B cell (primary cell): ENCODE measurements around the gene CELF4. TPM values are rescaled to one million over a fixed set of nuclear protein-coding genes. Genes with fewer than 3 reads are reported as not detected.

Source experiments
- ATAC-seq: fragments of 200-7000 bp; cut with Tn5 transposase; one replicate; pipeline ENCODE4 v1.10.0; 2021; ENCODE audit warnings: low read depth, mild to moderate bottlenecking, moderate number of reproducible peaks, moderate library complexity
- CTCF ChIA-PET: fragments of 350-600 bp; sonication (Branson Sonifier 250); formaldehyde crosslinking; loops from one replicate; lab custom pipeline; 2021; ENCODE audit warnings: antibody characterized with exemption, inconsistent platforms; lab: Charles Lee
- POLR2A ChIA-PET: fragments of 350-600 bp; sonication (Branson Sonifier 250); formaldehyde crosslinking; loops from one replicate; lab custom pipeline; 2021; ENCODE audit warnings: antibody characterized with exemption; lab: Charles Lee
- DNase-seq: peaks from one replicate; pipeline ENCODE4 v3.0.0; 2013
- H2AFZ ChIP-seq: 2 replicates; pipeline ENCODE4 v1.6.1; 2012; ENCODE audit warnings: mild to moderate bottlenecking, low read depth, low read length; ENCODE audit not compliant: insufficient read depth, poor library complexity, severe bottlenecking
- H3K27ac ChIP-seq, 2 donors: 1 replicate in 1 of 2; 2 replicates in 1 of 2; pipeline ENCODE4 v1.5.1; 2012 to 2013; ENCODE audit warnings: low read length in 2 of 2, mild to moderate bottlenecking in 2 of 2, moderate library complexity in 1 of 2
- H3K27me3 ChIP-seq, 4 experiments: fragments of 200-600 bp in 1 of 4; sonication (generic) in 1 of 4; replicated peaks in 1 of 4; 1 replicate in 2 of 4; 2 replicates in 2 of 4; pipeline versions ENCODE4 v1.6.1 to v1.7.0; 2013 to 2016; ENCODE audit warnings: low read length in 3 of 4, mild to moderate bottlenecking in 2 of 4, mixed read lengths in 1 of 4, moderate library complexity in 1 of 4; ENCODE audit not compliant: insufficient read depth in 4 of 4, control insufficient read depth in 3 of 4; ENCODE audit errors: control extremely low read depth in 1 of 4
- H3K36me3 ChIP-seq, 2 experiments: replicated peaks in 1 of 2; 1 replicate in 1 of 2; 2 replicates in 1 of 2; pipeline versions ENCODE4 v1.6.1 to v1.7.1; 2013; ENCODE audit warnings: low read length in 1 of 2; ENCODE audit not compliant: insufficient read depth in 2 of 2, control insufficient read depth in 1 of 2; ENCODE audit errors: control extremely low read depth in 1 of 2, extremely low read depth in 1 of 2
- H3K4me1 ChIP-seq, 2 donors: fragments of 200-600 bp in 1 of 2; sonication (generic) in 1 of 2; 1 replicate in 1 of 2; 2 replicates in 1 of 2; pipeline versions ENCODE4 v1.5.1 to v1.6.1; 2013 to 2017; ENCODE audit warnings: low read length in 2 of 2; ENCODE audit not compliant: control insufficient read depth in 2 of 2, insufficient read depth in 2 of 2
- H3K4me2 ChIP-seq: replicated peaks from 2 replicates; pipeline ENCODE3; 2012; ENCODE audit warnings: mild to moderate bottlenecking, low read depth, low read length; ENCODE audit not compliant: poor library complexity, severe bottlenecking
- H3K4me3 ChIP-seq, 5 experiments: fragments of 200-600 bp in 1 of 5; sonication (generic) in 1 of 5; 1 replicate in 3 of 5; 2 replicates in 2 of 5; pipeline versions ENCODE4 v1.5.1 to v1.7.0; 2011 to 2016; ENCODE audit warnings: low read length in 4 of 5, mild to moderate bottlenecking in 4 of 5, low read depth in 2 of 5, control low read depth in 1 of 5, moderate library complexity in 1 of 5; ENCODE audit not compliant: insufficient read depth in 1 of 5; ENCODE audit errors: control extremely low read depth in 1 of 5, extremely low read depth in 1 of 5
- H3K79me2 ChIP-seq: fragments of 200-600 bp; sonication (generic); one replicate; pipeline ENCODE4 v1.6.0; 2016; ENCODE audit warnings: low read length; ENCODE audit not compliant: control insufficient read depth, insufficient read depth
- H3K9ac ChIP-seq: fragments of 200-600 bp; sonication (generic); 2 replicates; pipeline ENCODE4 v1.6.1; 2017; ENCODE audit warnings: mild to moderate bottlenecking, low read length, moderate library complexity
- H3K9me3 ChIP-seq, 3 donors: one replicate each; pipeline versions ENCODE4 v1.6.1 to v1.7.1; 2013; ENCODE audit warnings: low read length in 2 of 3; ENCODE audit not compliant: control insufficient read depth in 2 of 3, insufficient read depth in 1 of 3; ENCODE audit errors: control extremely low read depth in 1 of 3
- H4K20me1 ChIP-seq: 2 replicates; pipeline ENCODE4 v1.6.0; 2012; ENCODE audit warnings: mild to moderate bottlenecking, low read length; ENCODE audit not compliant: insufficient read depth, control insufficient read depth, poor library complexity, severe bottlenecking
- H3K27ac Mint-ChIP-seq: one replicate; pipeline ENCODE4 v1.8.0; 2021; ENCODE audit warnings: mixed read lengths
- H3K27me3 Mint-ChIP-seq: one replicate; pipeline ENCODE4 v1.8.0; 2021; ENCODE audit warnings: mixed read lengths
- H3K4me1 Mint-ChIP-seq: one replicate; pipeline ENCODE4 v1.8.0; 2021; ENCODE audit warnings: mixed read lengths
- H3K4me3 Mint-ChIP-seq: one replicate; pipeline ENCODE4 v1.8.0; 2021; ENCODE audit warnings: mixed read lengths
- H3K9me3 Mint-ChIP-seq: one replicate; pipeline ENCODE4 v1.8.0; 2022; ENCODE audit warnings: mixed read lengths; ENCODE audit not compliant: insufficient read depth
- EZH2 ChIP-seq: IDR thresholded peaks from 2 replicates; pipeline ENCODE4 v1.6.1; 2012; ENCODE audit warnings: borderline replicate concordance, low read depth, mild to moderate bottlenecking, moderate library complexity, low read length; ENCODE audit not compliant: insufficient read depth, poor library complexity, severe bottlenecking
- WGBS: methylation state at CpG from one replicate; pipeline ENCODE4 v1.1.5; 2013; ENCODE audit warnings: missing lambda C conversion rate; ENCODE audit not compliant: insufficient coverage; 5-methylcytosine and 5-hydroxymethylcytosine counted together
- intact Hi-C: fragments of 100-400 bp; cut with micrococcal nuclease; formaldehyde crosslinking; loops from one replicate; pipeline ENCODE4 v1.10.0; 2022
- polyA plus RNA-seq: library from polyadenylated mRNA; depleted of rRNA; stranded (reverse); fragments of >200 nt; gene quantifications from 2 replicates; pipeline ENCODE4 v1.2.3, GENCODE V29; 2012
- total RNA-seq, 2 donors: library from RNA; stranded (reverse); fragments of 120-200 nt in 1 of 2; gene quantifications; 1 replicate in 1 of 2; 2 replicates in 1 of 2; pipeline versions ENCODE4 v1.2.3 to v1.2.4, GENCODE V29; 2013 to 2022
- TF ChIP-seq, protein P1 (sequence below): fragments of 200-600 bp; IDR thresholded peaks from one replicate; pipeline ENCODE4 v1.8.0; 2022; ENCODE audit warnings: antibody characterized with exemption, mild to moderate bottlenecking

Gene CELF4
- total and polyA plus RNA-seq, 2 donors (not counting 1 experiment from before 2014, with no cell fraction given) = not detected

DNA sequence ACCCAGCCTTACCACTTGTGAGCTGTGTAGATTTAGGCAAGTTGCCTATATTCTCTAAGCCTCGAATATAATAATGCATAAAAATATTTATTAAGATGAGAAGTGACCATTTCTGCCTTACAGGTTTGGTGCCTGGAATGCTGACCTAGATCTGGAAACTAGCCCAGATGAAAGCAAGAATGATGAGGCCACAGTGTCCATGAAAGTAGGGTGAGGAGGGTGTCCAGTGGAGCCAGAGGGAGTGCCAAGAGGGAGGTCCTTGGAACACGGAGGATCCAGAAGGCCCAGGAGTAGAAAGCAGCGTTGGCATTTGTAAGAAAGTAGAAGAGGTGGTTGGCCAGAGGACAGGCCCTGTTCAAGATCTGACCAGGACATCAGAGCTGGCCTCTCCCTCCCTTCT, 334.3 kb downstream of the CELF4 start:
- Histone ChIP-seq H3K4me1 (peaks cover 0 to 4% of the 10 kb centered on the region in 2 donors), H3K4me3 (no peak overlapping the region), H3K9ac (no peak overlapping the region), H4K20me1 (no peaks in the 10 kb centered on the region), H3K36me3 (no peaks in the 10 kb centered on the region), H3K79me2 (no peaks in the 10 kb centered on the region), H3K4me2 (no peak overlapping the region), H3K27me3 (no peaks in the 10 kb centered on the region), H2AFZ (no peak overlapping the region), H3K9me3 (peaks cover 0 to 6% (median 0%) of the 10 kb centered on the region in 3 donors), H3K27ac (no peak overlapping the region)
- Mint-ChIP-seq H3K27ac (no peak overlapping the region), H3K4me3 (no peak overlapping the region), H3K4me1 (peaks cover 4% of the 10 kb centered on the region), H3K27me3 (no peaks in the 10 kb centered on the region), H3K9me3 (no peaks in the 10 kb centered on the region)
- TF ChIP-seq EZH2 = no peak
- TF ChIP-seq, protein P1, sequence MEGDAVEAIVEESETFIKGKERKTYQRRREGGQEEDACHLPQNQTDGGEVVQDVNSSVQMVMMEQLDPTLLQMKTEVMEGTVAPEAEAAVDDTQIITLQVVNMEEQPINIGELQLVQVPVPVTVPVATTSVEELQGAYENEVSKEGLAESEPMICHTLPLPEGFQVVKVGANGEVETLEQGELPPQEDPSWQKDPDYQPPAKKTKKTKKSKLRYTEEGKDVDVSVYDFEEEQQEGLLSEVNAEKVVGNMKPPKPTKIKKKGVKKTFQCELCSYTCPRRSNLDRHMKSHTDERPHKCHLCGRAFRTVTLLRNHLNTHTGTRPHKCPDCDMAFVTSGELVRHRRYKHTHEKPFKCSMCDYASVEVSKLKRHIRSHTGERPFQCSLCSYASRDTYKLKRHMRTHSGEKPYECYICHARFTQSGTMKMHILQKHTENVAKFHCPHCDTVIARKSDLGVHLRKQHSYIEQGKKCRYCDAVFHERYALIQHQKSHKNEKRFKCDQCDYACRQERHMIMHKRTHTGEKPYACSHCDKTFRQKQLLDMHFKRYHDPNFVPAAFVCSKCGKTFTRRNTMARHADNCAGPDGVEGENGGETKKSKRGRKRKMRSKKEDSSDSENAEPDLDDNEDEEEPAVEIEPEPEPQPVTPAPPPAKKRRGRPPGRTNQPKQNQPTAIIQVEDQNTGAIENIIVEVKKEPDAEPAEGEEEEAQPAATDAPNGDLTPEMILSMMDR = no peak
- POLR2A ChIA-PET = no interaction called here
- DNase-seq (no peak), ATAC-seq (no peak)
- CTCF ChIA-PET = no interaction called here
- WGBS = no CpG with 5 or more reads among the region's 3 CpGs
- intact Hi-C loops = no loop called here

DNA sequence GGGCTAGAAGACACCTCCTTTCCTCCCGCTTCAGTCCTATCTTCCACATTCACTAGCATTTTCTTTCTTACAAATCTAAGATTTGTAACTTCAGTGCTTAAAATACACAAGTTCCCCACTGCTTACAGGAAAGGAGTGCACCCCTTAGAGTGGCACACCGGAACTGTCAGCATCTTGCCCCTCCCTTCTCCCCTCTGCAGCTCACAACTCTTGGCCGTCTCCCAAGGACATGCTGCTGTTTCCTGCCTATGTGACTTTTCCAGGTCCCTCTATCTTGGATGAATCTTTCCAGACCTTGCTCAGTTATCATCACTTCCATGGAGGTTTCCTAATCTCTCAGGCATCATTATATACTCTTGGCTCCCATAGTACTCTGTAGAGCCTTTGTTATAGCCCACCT, 334.8 kb downstream of the CELF4 start:
- peaks cover under 1 to 6% of the 10 kb centered on the region in 2 donors for H3K4me1 ChIP-seq
- no peaks in the 10 kb centered on the region for H3K27me3 ChIP-seq
- H3K9ac ChIP-seq = no peak overlapping the region
- no peak for TF ChIP-seq EZH2
- TF ChIP-seq, protein P1 = no peak
- H3K4me2 ChIP-seq = no peak overlapping the region
- Mint-ChIP-seq H3K9me3 (no peaks in the 10 kb centered on the region), H3K4me3 (no peak overlapping the region), H3K27ac (no peak overlapping the region), H3K4me1 (peaks cover 6% of the 10 kb centered on the region), H3K27me3 (no peaks in the 10 kb centered on the region)
- DNase-seq = no peak
- H3K27ac ChIP-seq = no peak overlapping the region
- H4K20me1 ChIP-seq = no peaks in the 10 kb centered on the region
- H3K4me3 ChIP-seq = no peak overlapping the region
- H3K9me3 ChIP-seq = peaks cover 0 to 6% (median 0%) of the 10 kb centered on the region in 3 donors
- POLR2A ChIA-PET = no interaction called here
- intact Hi-C loops = no loop called here
- H3K79me2 ChIP-seq = no peaks in the 10 kb centered on the region
- CTCF ChIA-PET = no interaction called here
- WGBS = 61% methylated on average over 3 of the region's 3 CpGs
- no peaks in the 10 kb centered on the region for H3K36me3 ChIP-seq
- ATAC-seq = no peak
- no peak overlapping the region for H2AFZ ChIP-seq
